ENCODE results near the gene CFAP298. TPM values are rescaled to one million over a fixed set of nuclear protein-coding genes. Genes with fewer than 3 reads are reported as not detected.

CFAP298 gene
- total RNA-seq, 1 donor from 2014 or later: 75.0 TPM

DNA sequence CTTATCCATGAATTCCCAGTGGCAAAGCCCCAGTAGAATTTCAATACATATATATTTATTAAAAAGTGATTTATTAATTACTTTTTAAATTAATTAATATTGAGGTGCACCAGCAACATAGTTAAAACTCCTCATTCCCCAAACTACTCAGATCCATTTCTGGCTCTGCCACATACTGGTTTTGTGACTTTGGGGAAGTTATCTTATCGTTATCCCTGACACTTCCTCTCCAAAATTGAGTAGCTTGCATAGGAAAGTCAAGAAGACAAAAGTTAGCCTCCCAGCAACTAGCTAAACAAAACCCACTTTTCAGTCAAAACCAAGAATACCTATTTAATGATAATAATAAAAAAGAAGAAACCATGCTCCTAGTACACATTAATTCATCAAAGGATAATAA lies 62.7 kb downstream of the CFAP298 start:
- Histone ChIP-seq H3K36me3 (ENCODE audit: control insufficient read depth, insufficient read depth, low read length) (no peaks in the 10 kb centered on the region), H3K27me3 (ENCODE audit: control insufficient read depth, insufficient read depth, low read length) (no peaks in the 10 kb centered on the region), H3K4me3 (ENCODE audit: low read depth, low read length) (no peak overlapping the region)
- TF ChIP-seq, protein P1, sequence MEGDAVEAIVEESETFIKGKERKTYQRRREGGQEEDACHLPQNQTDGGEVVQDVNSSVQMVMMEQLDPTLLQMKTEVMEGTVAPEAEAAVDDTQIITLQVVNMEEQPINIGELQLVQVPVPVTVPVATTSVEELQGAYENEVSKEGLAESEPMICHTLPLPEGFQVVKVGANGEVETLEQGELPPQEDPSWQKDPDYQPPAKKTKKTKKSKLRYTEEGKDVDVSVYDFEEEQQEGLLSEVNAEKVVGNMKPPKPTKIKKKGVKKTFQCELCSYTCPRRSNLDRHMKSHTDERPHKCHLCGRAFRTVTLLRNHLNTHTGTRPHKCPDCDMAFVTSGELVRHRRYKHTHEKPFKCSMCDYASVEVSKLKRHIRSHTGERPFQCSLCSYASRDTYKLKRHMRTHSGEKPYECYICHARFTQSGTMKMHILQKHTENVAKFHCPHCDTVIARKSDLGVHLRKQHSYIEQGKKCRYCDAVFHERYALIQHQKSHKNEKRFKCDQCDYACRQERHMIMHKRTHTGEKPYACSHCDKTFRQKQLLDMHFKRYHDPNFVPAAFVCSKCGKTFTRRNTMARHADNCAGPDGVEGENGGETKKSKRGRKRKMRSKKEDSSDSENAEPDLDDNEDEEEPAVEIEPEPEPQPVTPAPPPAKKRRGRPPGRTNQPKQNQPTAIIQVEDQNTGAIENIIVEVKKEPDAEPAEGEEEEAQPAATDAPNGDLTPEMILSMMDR (IDR thresholded peaks at IDR 0.05; ENCODE audit: insufficient read depth, low read length, poor library complexity, severe bottlenecking): no peak
- DNase-seq (ENCODE audit: low read depth): no peak

Other genes with a start within 250 kb of the CFAP298 start
- 17.8 and 24.6 TPM in 2 replicates for gene URB1, start 219.4 kb downstream of the CFAP298 start, total RNA-seq
- gene EVA1C, start 199.7 kb downstream of the CFAP298 start, total RNA-seq: 0.54 and 1.1 TPM in 2 replicates
- 1.1 TPM in 1 of 2 replicates, not detected in the other for gene TCP10L, start 26.9 kb downstream of the CFAP298 start, total RNA-seq
- 2.4 and 3.5 TPM in 2 replicates for gene SYNJ1, start 115.6 kb upstream of the CFAP298 start, total RNA-seq
- gene PAXBP1, start 159.4 kb upstream of the CFAP298 start, total RNA-seq: 18.1 and 18.2 TPM in 2 replicates